Osteocyte (in vitro differentiated cells): ENCODE measurements around the gene STAP2. TPM values are rescaled to one million over a fixed set of nuclear protein-coding genes. Genes with fewer than 3 reads are reported as not detected.

Experiments used
- DNase-seq: peaks from one replicate; pipeline ENCODE4 v3.0.0; 2021; ENCODE audit warnings: mixed read lengths; ENCODE audit not compliant: unreplicated experiment; ENCODE audit errors: extremely low spot score
- H3K27ac Mint-ChIP-seq: one replicate; pipeline ENCODE4 v1.8.0; 2021; ENCODE audit warnings: mild to moderate bottlenecking, mixed read lengths; ENCODE audit not compliant: unreplicated experiment
- H3K27me3 Mint-ChIP-seq: one replicate; pipeline ENCODE4 v1.8.0; 2021; ENCODE audit warnings: mixed read lengths; ENCODE audit not compliant: unreplicated experiment
- H3K36me3 Mint-ChIP-seq: one replicate; pipeline ENCODE4 v1.8.0; 2021; ENCODE audit warnings: mixed read lengths; ENCODE audit not compliant: unreplicated experiment
- H3K4me1 Mint-ChIP-seq: one replicate; pipeline ENCODE4 v1.8.0; 2021; ENCODE audit warnings: mixed read lengths; ENCODE audit not compliant: unreplicated experiment
- H3K4me3 Mint-ChIP-seq: one replicate; pipeline ENCODE4 v1.8.0; 2021; ENCODE audit warnings: mild to moderate bottlenecking, moderate library complexity, mixed read lengths; ENCODE audit not compliant: unreplicated experiment
- H3K9me3 Mint-ChIP-seq: one replicate; pipeline ENCODE4 v1.8.0; 2021; ENCODE audit warnings: mixed read lengths; ENCODE audit not compliant: unreplicated experiment
- CTCF ChIP-seq: fragments of 200-600 bp; sonication (generic); IDR thresholded peaks from 2 replicates; pipeline ENCODE4 v1.5.0; 2021; ENCODE audit warnings: antibody characterized with exemption, mild to moderate bottlenecking, moderate library complexity
- total RNA-seq: library from RNA; stranded (reverse); gene quantifications from 2 replicates; pipeline ENCODE4 v1.2.1, GENCODE V29; 2021

Gene STAP2
- total RNA-seq, 1 donor from 2014 or later = 2.7 TPM

- no peaks in the 10 kb centered on the region for H3K27me3 Mint-ChIP-seq
- no peaks in the 10 kb centered on the region for H3K9me3 Mint-ChIP-seq
Observed at GRCh38 chr19:4300589-4300988, 38.0 kb downstream of the STAP2 start.

GRCh38 chr19:4298810-4299550, 39.6 kb downstream of the STAP2 start:
- no peak for DNase-seq
- no peak overlapping the region for H3K27ac Mint-ChIP-seq

More at GRCh38 chr19:4300589-4300988, 38.0 kb downstream of the STAP2 start:
- DNase-seq = no peak
- no peak overlapping the region for H3K4me3 Mint-ChIP-seq
- no peaks in the 10 kb centered on the region for H3K36me3 Mint-ChIP-seq
- no peak for TF ChIP-seq CTCF
- no peak overlapping the region for H3K27ac Mint-ChIP-seq
- H3K4me1 Mint-ChIP-seq = peaks cover 7% of the 10 kb centered on the region

GRCh38 chr19:4297901-4298809, 40.5 kb downstream of the STAP2 start:
- Mint-ChIP-seq H3K27ac (no peak overlapping the region), H3K27me3 (no peaks in the 10 kb centered on the region), H3K4me3 (no peak overlapping the region), H3K36me3 (no peaks in the 10 kb centered on the region), H3K4me1 (peaks cover 2% of the 10 kb centered on the region), H3K9me3 (no peaks in the 10 kb centered on the region)
- no peak for DNase-seq
- TF ChIP-seq CTCF = no peak

More at GRCh38 chr19:4298810-4299550, 39.6 kb downstream of the STAP2 start:
- Mint-ChIP-seq H3K4me1 (peaks cover 2% of the 10 kb centered on the region), H3K27me3 (no peaks in the 10 kb centered on the region), H3K36me3 (no peaks in the 10 kb centered on the region), H3K4me3 (no peak overlapping the region), H3K9me3 (no peaks in the 10 kb centered on the region)
- TF ChIP-seq CTCF = no peak

- H3K4me1 Mint-ChIP-seq = no peaks in the 10 kb centered on the region
- no peak overlapping the region for H3K27ac Mint-ChIP-seq
- H3K9me3 Mint-ChIP-seq = no peaks in the 10 kb centered on the region
- TF ChIP-seq CTCF = no peak
- no peak for DNase-seq
- no peaks in the 10 kb centered on the region for H3K36me3 Mint-ChIP-seq
- no peaks in the 10 kb centered on the region for H3K27me3 Mint-ChIP-seq
- no peak overlapping the region for H3K4me3 Mint-ChIP-seq
Observed at GRCh38 chr19:4295972-4296771, 42.5 kb downstream of the STAP2 start.
